T-helper 22 cell (primary cell): ENCODE results near the gene VOPP1.
"Not testable (repeated sequence)": the region's sequence is repeated elsewhere in the genome, so short reads cannot be mapped to it uniquely, and the experiment has no call there.

ENCODE experiments used
- DNase-seq: peaks from one replicate; pipeline ENCODE4 v3.0.0-alpha.2; 2020; ENCODE audit warnings: low read depth

VOPP1 gene

DNA sequence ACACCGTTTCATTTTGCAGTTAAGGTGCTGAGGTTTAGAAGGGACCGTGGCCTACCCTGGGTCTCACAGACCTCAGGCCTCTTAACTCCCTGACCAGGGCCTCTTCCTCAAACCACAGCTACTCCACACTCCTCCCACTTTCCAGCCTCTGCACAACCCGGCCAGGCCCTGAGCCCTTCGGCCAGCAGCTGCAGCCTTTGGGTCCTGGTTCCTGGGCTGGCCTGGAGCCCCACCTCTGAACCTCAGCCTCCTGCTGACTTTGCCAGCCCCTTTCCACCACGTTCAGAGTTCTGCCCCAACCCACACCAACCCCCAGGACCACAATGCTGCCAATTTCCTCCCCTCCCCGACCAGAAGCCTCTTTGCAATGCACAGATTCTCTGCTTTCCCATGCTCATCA lies 84.1 kb downstream of the VOPP1 start:
- DNase-seq = no peak

DNA sequence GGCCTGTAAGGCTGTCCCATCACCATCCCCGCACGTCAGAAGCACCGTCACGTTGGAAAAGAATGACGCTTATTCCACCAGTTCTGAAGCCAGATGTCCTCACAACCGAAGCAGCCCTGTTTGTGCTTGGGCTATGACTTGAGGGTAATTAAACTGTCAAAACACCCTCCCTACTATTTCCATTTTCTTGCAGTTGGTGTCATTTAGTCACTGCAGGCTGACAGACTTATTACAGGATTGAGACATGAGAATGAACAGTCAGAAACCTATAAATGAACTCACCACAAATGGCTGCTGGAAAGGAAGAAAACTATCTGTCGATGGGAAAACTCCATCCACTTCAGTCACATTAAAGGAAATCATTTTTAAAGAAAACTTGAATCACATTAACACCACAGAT lies 85.3 kb downstream of the VOPP1 start:
- DNase-seq = no peak

DNA sequence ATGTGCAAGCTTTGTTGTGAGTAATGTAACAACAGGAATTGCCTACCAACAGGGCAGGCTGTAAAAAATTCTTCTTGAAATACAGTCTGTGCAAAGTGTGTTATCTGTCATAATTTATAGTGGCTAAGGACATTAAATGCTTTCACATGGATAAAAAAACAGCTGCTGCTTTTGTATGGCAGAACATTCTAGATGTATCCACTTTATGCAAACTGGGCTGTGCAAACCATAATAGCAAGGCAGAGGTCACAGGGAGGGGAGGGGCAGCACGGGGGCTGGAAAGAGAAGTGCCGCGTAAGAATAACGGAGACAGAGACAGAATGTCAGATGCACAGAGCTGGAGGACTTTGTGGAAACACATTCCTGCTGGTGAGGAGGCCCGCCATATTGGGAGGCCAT lies 86.1 kb downstream of the VOPP1 start:
- no peak for DNase-seq

GRCh38 chr7:55485501-55486191 lies 86.7 kb downstream of the VOPP1 start:
- no peak for DNase-seq

DNA sequence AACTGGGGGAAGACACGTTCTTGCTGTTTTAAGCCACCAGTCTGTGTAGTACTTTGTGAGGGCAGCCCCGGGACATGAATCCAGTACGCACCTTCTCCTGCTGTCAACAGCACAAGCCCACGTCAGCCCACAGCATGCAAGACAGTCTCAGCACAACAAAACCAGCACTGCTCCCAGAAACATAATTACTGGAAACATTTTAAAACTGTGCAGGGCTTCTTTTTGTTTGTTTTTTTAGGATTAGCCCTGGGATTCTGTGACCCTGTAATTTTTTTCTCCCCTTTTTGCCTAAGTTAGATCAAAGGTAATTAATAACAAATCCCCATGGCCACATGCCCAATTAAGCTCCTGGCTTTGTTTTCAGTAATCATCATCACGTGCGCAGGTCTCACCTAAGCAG lies 87.5 kb downstream of the VOPP1 start:
- no peak for DNase-seq

DNA sequence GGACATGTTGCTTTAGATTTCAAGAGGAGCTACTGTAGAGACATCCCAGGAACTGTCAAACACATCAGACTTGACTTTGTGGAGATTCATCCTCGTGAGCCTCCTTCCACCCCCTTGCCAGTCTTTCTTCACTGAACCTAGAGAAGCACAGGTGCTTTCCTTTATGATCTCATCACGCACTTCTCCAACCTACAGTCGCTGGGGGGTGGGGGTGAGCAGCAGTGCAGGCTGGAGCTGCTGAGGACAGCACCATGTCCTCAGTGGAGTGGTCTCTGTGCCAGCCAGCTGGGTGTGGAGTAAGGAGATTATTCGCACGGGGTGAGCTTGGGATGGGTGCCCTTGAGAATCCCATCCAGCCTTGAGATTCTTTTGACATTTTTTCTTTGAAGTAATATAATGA lies 88.1 kb downstream of the VOPP1 start:
- no peak for DNase-seq

DNA sequence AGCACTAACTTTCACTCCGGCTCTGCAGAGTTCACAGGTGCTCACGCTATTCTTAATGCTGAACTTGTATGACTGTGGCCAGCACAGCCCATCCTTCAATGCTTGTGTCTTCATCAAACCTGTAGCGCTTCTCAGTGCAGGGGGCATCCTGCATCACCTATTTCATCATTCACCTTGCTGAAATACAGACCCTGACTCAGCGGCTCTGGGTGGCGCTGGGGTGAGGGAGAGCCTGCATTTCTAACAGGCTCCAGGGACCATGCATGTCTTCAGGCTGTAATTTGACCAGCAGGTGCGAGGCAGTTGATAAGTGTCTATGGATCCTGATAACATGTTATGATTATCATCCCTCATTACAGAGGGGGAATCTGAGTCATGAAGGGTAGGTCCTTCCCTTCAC lies 89.3 kb downstream of the VOPP1 start:
- no peak for DNase-seq

DNA sequence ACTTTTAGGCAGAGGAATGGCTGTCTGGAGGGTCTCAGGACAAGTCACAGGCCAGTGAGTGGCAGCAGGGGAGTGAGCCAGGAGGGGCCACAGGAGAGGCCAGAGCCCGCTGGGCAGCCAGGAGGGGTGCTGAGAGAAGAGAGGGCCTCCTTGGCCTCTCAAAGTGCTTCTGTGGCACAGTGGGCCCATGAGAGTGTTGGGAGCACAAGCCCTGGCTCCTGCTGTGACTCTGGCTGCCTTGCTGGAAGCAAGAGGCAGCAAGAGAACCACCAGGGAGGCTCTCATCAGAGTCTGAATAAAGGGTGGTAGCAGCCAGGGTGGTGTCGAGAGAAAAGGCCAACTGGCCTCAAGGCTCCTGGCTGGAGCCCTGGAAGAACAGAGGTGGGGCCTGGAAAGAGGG lies 91.1 kb downstream of the VOPP1 start:
- no peak for DNase-seq

GRCh38 chr7:55478700-55479099 lies 93.6 kb downstream of the VOPP1 start:
- DNase-seq = no peak

GRCh38 chr7:55477781-55478374 lies 94.4 kb downstream of the VOPP1 start:
- no peak for DNase-seq

- DNase-seq = no peak
These were observed 95.2 kb downstream of the VOPP1 start for GRCh38 chr7:55476852-55477780.

DNA sequence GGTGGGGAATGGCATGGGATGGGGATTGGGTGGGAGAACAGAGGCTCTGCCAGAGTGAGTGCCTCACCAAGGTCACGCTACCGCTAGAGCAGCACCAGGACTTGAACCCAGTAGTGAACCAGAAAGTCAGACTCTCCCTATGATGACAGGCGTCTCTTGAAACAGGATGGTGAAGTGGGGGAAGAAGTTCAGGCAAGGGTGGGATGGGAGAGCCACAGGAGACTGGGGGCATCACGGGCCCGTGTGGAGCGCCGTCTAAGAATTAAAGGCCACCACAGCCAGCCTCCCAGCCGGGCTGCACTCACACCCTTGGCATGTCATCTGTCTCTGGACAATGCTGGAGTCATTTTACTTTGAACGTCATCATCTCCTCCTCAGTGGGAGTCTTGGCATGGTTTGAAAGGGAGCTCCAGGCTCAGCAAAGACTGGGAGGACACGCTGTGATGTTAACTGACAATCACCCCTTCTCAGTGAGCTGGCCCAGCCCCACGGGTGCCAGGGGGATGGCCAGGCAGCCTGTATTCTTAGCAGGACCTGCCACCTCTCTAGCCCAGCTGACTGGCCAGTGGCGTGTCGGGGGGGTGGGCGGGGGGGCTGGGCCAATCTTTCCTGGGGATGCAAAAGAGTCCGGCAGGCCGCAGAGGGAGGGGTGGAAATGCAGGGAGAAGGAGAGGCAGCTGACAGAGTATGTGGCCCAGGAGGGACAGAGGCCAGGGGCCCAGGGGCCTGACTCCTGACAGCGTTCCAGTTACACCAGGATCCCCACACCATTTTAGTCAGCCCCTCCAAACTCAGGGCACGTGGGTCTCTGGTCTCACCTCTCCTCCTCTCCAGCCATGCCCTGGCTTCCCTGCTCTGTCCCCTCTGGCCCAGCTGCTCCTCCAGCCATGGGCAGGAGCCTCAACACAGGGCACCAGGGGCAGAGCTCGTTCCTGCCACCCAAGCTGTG lies 96.2 kb downstream of the VOPP1 start:
- no peak for DNase-seq

GRCh38 chr7:55474944-55475854 lies 97.1 kb downstream of the VOPP1 start:
- no peak for DNase-seq

DNA sequence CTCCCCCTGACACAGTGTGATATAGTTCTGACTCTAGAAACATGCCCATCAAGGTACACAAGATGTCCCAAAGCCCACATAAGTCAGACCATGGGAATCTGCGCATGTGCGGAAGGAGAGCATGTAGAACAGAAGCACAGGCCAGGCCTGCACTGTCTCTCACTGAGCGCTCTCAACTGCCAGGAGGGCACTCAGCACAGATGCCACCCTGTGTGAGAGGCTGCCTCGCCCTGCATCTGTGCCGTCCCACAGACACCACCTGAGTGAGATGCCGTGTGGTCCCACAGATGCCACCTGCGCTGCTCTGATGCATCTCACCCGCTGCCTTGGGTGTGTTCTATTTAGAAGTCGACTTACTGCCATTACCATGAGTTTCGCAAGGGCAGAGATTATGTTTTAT lies 98.4 kb downstream of the VOPP1 start:
- no peak for DNase-seq

DNA sequence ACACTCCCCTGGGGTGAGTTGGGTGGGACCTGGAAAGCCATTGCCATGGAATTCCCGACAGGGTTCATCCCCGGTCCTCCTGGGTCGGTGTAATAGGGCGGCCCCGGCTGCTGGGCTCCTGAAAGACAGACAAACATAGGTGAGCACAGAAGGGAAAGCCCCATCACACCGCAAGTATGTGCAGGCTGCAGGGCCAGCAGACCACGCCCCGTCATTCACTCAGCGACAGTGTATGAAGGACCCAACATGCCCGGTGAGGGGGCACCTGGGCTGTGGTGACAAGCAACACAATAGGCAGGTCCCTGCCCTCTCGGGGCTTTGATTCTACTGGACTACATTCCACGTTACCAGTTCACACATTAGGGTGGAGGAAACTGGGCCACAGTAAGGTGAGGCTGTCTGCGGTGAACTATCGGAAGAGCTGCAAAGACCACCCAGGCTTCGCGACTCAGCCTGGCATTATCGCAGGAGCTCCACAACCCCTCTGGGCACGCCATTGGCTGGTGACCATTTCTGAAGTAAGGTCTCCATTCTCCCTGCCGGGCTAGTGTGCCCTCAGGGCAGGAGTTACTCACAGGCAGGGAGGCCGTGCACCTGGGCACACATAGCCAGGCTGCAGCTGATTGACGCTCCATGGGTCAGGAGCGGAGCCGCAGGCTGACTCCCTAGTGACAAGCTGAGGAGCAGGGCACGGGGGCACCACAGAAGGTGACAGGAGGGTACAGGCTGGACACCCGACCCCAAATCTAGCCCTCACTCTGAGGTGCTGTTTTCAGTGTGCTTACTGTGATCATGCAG lies 99.2 kb downstream of the VOPP1 start:
- no peak for DNase-seq

GRCh38 chr7:55472406-55472805 lies 99.9 kb downstream of the VOPP1 start:
- not testable (repeated sequence) for DNase-seq

GRCh38 chr7:55471594-55471993 lies 100.7 kb downstream of the VOPP1 start:
- not testable (repeated sequence) for DNase-seq

DNA sequence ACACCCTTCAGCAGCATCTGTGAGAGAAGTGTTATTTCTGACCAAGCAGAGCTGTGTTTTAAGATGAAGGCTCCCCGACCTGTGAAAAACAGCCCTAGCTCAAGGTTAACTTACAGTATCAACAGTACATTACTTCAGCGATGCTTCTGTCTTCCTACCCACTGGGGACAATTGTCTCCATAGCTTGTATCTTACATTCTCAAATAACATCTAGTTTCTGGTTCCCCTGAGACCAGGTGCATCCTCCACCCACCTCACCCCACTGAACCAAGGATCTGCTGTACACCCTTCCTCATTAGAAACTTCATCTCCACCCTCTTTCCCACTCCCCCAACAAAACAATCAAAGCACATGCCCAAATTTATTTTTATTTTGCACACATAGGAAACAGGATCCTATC lies 102.0 kb downstream of the VOPP1 start:
- DNase-seq = no peak

DNA sequence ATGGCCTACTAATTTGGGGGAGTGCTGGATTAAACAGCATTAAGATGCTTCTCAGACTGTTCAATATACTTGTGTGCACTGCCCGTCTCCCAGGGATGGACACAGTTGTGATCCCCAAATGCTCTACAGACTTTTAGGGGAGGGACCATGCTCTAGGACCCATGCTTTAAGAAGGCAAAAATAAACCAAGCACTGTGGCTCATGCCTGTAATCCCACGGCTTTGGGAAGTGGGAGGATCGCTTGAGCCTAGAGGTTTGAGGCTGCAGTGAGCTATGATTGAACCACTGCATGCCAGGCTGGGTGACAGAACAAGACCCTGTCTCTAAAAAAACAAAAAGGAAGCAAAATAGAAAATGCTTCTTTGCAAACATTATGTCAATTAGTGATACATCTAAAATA lies 102.6 kb downstream of the VOPP1 start:
- no peak for DNase-seq

GRCh38 chr7:55469271-55469681 lies 103.0 kb downstream of the VOPP1 start:
- DNase-seq = peak; percentile 23
